Stimulated activated CD8-positive, alpha-beta memory T cell treated with anti-CD3 and anti-CD28 coated beads, Interleukin-7, amount 100 ng/mL, for 1 hour (primary cell): ENCODE data around the gene DHCR7.
"Not testable (repeated sequence)": the region's sequence is repeated elsewhere in the genome, so short reads cannot be mapped to it uniquely, and the experiment has no call there.

ENCODE experiments used
- DNase-seq, 2 donors: peaks; one replicate each; pipeline ENCODE4 v3.0.0-alpha.2; 2020; ENCODE audit warnings: low read depth in 2 of 2

Gene DHCR7

DNA sequence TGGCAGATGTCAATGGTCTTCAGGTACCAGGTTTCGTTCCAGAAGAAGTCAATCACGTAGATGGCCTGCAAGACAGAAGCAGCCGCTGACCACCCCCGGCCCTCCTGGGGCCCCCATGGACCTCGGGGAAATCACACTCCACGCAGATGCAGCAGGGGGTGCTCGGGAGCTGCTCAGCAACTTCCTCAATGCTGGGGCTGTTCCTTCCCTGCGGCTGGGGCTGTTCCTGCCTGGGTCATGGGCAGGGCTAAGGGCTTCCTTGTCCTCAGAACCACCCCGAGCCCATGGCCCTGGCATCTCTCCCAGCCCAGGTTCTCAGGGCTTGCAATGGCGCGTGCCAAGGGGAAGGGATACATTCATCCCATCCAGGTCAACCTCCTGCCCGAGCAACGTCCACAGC, 10.3 kb downstream of the DHCR7 start:
- DNase-seq, result no peak

GRCh38 chr11:71437399-71437798, 10.8 kb downstream of the DHCR7 start:
- DNase-seq, result no peak

- no peak for DNase-seq
These were observed 11.3 kb downstream of the DHCR7 start for GRCh38 chr11:71436861-71437260.

DNA sequence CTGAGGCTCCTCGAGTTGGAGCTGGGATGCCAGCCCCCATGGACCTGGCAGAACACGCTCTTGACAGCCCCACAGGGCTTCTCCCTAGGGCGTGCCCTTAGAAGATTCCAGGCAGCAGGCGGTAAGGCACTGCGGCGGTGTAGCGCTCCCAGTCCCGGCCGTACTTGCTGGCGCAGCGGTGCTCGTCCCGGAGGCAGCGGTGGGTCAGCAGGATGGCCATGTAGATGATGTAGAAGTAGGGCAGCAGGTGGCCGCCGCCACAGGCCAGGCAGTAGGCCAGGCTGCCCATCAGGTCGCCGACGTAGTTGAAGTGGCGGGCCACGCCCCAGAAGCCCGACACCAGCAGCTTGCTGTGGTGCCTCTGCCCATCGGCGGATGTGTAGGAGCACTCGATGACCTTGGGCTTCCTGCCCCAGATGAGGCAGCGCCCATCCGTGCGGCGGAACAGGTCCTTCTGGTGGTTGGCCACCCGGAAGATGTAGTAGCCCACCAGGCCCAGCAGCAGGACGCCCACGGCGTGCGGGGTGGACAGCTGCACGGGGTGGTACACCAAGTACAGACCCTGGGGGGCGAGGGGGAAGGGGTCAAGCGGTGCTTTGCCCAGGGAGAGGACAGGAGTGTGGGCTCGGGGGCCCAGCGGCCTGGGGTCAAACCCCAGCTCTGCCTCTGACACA, 12.8 kb downstream of the DHCR7 start:
- no peak for DNase-seq

GRCh38 chr11:71434576-71435130, 13.5 kb downstream of the DHCR7 start:
- DNase-seq, result no peak

DNA sequence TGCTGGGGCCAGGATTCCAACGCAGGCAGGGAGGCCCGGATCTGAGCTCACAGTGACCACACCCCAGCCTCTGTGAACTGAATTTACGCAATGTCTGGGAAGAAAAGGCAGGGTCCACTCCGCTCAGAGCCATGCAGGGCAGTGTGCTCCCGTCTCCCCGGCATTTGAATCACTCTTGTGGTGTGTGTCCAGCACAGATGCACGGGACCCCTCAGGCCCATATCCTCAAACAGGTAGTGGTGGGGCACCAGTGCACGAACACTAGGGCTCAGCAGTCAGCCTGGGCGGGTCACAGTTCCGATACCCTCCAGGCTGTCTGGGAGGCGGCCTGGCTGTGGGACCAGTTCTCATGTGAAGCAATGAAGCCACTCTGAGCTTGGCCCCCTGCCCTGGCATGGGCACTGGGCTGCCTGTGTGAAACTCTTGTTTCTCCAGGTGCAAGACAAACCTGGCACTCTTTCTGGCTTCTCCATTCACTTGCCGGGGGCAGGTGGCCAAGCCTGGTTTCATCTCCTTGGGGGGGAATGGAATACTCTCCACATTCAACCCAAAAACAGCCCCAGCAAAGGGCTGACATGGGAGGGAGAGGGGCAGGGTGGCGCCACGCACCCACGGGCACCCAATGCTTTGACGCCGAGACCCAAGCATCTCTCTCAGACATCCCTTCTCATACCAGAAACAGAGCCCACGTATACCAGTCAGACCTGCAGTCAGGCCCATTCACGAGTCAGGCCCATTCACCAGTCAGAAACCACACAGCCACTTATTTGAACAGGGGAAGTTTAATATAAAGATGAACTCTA, 14.3 kb downstream of the DHCR7 start:
- DNase-seq, result no peak

GRCh38 chr11:71432761-71433647, 15.2 kb downstream of the DHCR7 start:
- no peak for DNase-seq

DNA sequence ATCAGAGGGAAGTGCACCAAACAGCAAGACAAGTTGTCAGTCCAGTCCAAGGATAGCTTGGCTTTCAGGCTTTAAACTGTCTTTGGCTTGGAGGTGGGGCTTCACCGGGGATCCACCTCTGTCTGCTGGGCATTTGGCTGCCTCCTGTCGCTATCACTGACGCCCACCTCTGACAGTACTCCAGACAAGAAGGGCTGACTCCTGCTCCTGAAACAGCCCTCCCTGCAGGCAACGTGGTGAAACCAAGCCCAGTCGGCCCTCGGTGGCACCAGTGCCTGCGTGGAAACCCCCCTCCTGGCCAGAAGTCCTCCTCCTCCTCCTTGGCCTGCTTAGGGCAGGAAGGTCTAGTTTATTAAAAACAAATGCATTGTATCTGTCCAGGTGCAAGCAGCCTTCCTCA, 16.9 kb downstream of the DHCR7 start:
- DNase-seq, result no peak

DNA sequence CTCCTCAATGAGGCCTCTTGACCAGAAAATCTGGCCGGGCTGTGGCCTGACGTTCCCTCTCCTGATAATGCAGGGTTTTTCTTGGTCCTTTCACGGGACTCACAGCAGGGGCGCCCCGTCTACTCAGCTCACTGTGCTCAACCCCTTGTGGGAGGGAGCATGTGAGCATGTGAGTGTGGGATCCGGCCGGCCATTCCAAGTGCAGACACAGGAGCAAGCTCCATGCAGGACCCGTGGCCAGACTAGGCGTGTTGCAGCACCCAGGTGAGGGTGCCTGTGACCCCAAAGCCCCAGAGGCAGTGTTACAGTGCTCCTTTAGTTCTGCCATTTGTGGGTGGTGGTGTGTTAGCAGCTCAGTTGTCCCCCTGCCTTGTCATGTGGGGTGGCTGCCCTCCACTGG, 18.0 kb downstream of the DHCR7 start:
- DNase-seq, result no peak

DNA sequence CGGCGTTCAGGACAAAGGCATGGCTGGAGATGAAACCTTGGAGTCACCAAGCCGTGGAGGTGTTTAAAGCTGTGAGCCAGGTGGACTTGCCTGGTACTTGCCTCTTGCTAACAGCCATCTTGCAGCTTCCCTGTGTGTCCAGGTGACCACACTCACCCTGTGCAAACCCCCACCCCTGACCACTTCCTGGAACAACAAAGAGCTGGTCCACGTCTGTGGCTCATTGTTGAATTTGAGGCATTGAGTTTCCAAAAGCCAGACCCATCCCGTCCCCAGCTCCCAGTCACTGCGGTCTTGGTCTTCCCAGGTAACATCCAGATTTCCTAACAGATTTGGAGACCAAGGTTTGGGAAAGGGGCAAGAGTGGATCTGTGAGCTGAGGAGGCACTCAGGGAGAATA, 18.5 kb downstream of the DHCR7 start:
- DNase-seq, result no peak

DNA sequence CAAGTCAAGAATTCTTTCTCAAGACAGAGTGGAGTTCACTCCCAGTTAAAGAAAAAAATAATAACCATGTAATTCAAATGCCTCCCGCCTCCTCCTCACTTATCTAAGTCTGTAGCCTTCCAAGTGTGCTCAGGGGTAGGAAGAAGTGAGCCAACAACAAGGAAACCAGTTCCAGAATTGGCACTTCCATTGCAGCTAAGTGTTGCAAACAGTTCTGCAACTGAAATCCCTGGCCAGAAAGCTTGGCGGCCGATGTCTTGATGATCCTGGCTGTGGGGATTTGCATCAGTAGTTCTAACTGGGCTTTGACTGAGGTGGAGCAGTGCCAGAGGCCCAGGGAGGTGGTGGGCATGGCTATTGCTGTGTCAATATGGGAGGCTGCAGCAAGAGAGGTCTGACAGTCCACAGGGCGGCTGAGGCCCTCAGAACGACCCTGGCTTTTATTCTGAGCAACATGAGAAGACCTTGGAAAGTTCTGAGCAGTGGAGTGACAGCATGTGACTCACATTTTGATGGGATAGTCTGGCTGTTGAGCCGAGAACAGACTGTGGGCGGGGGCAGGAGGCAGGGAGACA, 19.2 kb downstream of the DHCR7 start:
- no peak for DNase-seq

DNA sequence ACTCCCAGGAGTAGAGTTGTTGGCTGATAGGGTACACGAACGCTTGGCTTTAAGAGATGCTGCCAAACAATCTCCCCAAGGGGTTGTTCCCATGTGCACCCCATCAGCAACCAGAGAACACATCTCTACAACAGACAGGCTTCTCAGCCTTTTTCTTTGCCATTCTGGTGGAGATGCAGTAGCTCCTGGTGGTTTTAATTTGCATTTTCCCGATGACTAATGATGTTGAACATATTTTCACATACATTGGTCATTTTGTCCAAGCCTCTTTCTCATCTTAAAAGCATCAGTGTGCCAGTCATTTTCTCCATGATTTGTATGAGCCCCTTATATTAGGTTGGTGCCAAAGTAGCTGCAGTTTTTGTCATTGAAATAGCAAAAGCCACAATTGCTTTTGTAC, 21.8 kb downstream of the DHCR7 start:
- no peak for DNase-seq

DNA sequence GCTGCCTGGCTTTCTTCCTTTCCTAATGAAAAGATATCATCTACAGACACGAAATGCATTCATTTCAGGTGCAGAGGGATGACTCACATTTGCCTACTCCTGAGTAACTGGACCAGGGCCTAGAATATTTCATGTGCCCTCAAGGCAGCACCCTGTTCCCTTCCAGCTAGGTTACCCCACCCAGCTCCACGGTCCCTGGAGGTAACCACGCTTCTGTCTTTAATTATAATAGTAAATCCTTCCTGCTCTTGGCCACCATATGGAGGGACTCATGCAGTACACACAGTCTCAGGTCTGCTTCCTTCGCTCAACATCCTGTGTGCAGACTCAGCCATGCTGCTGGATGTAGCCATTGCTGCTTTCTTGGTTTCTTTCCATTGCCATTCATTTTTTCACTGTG, 22.3 kb downstream of the DHCR7 start:
- no peak for DNase-seq

DNA sequence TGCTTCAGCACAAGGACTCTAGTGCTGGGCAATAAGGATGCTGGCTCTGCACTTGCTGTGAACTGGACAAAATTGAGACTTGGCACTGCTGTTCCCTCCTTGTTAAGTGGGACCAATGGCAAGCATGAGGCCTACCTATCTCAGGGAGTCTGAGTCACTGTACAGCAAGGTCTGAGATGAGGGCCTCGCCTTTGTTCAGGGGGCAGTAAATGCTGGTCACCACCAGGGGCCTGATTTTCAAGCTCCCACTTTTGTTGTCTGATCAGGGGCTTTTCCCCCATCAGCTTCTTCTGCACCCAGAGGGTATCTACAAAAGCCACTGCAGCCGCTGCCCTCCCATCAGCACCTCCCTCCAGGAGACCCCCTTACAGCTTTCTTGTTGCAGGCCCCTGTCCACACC, 22.8 kb downstream of the DHCR7 start:
- DNase-seq, result no peak

DNA sequence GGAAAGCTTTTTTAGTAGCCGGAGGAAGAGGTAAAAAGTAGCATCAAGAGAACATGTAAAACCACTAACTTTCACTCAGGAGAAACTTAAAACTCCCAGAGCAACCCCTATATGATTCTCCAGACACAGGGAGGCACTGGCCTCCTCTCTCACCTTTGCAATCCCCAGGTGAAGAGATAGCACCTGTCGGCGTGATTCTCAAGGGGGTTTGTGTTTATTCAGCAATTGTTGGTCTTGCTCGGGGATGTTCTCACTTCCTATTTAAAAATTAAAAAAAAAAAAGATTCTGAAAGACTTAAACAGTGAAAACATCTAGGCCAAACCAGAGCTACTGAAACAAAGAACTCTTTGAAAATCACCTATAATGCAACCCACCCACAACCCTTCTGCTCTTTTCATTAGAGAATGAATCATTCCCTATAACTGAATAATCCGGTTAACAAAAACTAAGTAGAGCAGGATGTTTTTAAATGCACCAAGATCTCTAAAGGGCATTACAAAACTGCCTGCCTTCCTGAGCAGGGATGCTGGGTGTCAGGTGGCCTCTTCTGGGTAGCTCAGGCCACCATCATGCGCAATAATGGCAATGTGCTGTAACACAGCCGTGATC, 24.9 kb downstream of the DHCR7 start:
- no peak for DNase-seq

GRCh38 chr11:71422318-71422717, 25.9 kb downstream of the DHCR7 start:
- not testable (repeated sequence) for DNase-seq

DNA sequence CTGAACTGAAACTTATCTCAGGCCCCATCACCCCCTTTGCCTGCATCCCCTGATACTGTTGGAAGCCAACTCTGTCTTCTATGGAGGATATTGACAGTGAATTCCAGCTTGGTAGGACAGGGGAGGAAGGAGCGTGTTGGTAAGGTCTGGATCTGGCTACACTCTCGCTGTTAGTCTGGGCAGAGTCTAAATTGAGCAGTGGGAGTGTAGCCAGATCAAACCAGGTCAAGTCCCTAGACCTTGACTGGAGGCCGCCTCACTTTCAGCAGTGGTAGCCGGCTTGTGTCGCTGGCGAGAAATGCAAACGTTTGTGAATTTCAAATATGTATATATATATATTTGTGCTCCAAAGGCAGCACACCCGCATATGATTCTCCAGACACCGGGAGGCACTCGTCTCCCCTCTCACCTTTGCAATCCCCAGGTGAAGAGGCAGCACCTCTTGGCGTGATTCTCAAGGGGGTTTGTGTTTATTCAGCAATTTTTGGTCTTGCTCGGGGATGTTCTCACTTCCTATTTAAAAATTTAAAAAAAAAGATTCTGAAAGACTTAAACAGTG, 26.7 kb downstream of the DHCR7 start:
- no peak for DNase-seq

GRCh38 chr11:71420455-71421241, 27.5 kb downstream of the DHCR7 start:
- DNase-seq, result no peak

GRCh38 chr11:71418643-71419042, 29.6 kb downstream of the DHCR7 start:
- no peak for DNase-seq

GRCh38 chr11:71414645-71415044, 33.5 kb downstream of the DHCR7 start:
- no peak for DNase-seq
